ENCODE results near the gene LARP1. TPM values are rescaled to one million over a fixed set of nuclear protein-coding genes. Genes with fewer than 3 reads are reported as not detected.

LARP1 gene
- polyA plus RNA-seq, 1 donor (not counting 4 experiments of a cell fraction or from before 2014, with no cell fraction given): 65.6 TPM

GRCh38 chr5:154815684-154816247 is 60.6 kb downstream of the LARP1 start:
- Histone ChIP-seq H3K9ac (ENCODE audit: control insufficient read depth, extremely low read depth, insufficient read depth, low read length) (no peak overlapping the region), H3K4me2 (ENCODE audit: control insufficient read depth, extremely low read depth, insufficient read depth, low read depth, low read length) (no peak overlapping the region), H3K79me2 (ENCODE audit: control insufficient read depth, insufficient read depth, low read length) (peaks cover 2% of the 10 kb centered on the region), H3K4me3 (ENCODE audit: control insufficient read depth in 2 of 3, extremely low read depth in 1 of 3, insufficient read depth in 2 of 3, low read depth in 1 of 3, low read length in 3 of 3) (no peak overlapping the region), H4K20me1 (ENCODE audit: control insufficient read depth, extremely low read depth, insufficient read depth, low read length) (no peaks in the 10 kb centered on the region), H3K36me3 (ENCODE audit: control insufficient read depth in 2 of 2, extremely low read depth in 1 of 2, insufficient read depth in 2 of 2, low read length in 2 of 2) (peaks cover 41 to 67% of the 10 kb centered on the region in 2 experiments), H3K9me1 (ENCODE audit: control insufficient read depth, extremely low read depth, insufficient read depth, low read length) (no peaks in the 10 kb centered on the region), H3K27me3 (ENCODE audit: control insufficient read depth, extremely low read depth, insufficient read depth, low read length) (no peaks in the 10 kb centered on the region), H2AFZ (ENCODE audit: control insufficient read depth, low read length) (no peak overlapping the region), H3K4me1 (ENCODE audit: control insufficient read depth, extremely low read depth, insufficient read depth, low read length) (no peaks in the 10 kb centered on the region), H3K9me3 (ENCODE audit: control insufficient read depth, low read depth, low read length) (no peaks in the 10 kb centered on the region), H3K27ac (ENCODE audit: control insufficient read depth, insufficient read depth, low read length) (no peak overlapping the region)
- dilution Hi-C loops (cut with MboI; ENCODE audit: extremely low pct_ligation_motif_present, low sequenced_read_pairs): no loop called here
- TF ChIP-seq CTCF (optimal IDR thresholded peaks at IDR 0.05 in 1 of 3, IDR thresholded peaks at IDR 0.05 in 1 of 3, conservative IDR thresholded peaks at IDR 0.05 in 1 of 3; ENCODE audit: extremely low read depth in 1 of 3, insufficient read depth in 2 of 3, low read length in 3 of 3): no peak
- TF ChIP-seq EZH2 (IDR thresholded peaks at IDR 0.05; ENCODE audit: low read length): no peak
- FAIRE-seq (no peak), DNase-seq (ENCODE audit: low read depth, low spot score) (no peak)

- Histone ChIP-seq H3K27me3 (ENCODE audit: control insufficient read depth, extremely low read depth, insufficient read depth, low read length) (no peaks in the 10 kb centered on the region), H3K9me1 (ENCODE audit: control insufficient read depth, extremely low read depth, insufficient read depth, low read length) (no peaks in the 10 kb centered on the region), H3K79me2 (ENCODE audit: control insufficient read depth, insufficient read depth, low read length) (peaks cover 2% of the 10 kb centered on the region), H4K20me1 (ENCODE audit: control insufficient read depth, extremely low read depth, insufficient read depth, low read length) (no peaks in the 10 kb centered on the region), H3K4me1 (ENCODE audit: control insufficient read depth, extremely low read depth, insufficient read depth, low read length) (no peaks in the 10 kb centered on the region), H3K4me2 (ENCODE audit: control insufficient read depth, extremely low read depth, insufficient read depth, low read depth, low read length) (no peak overlapping the region), H3K9me3 (ENCODE audit: control insufficient read depth, low read depth, low read length) (no peaks in the 10 kb centered on the region), H3K36me3 (ENCODE audit: control insufficient read depth in 2 of 2, extremely low read depth in 1 of 2, insufficient read depth in 2 of 2, low read length in 2 of 2) (peaks cover 38 to 59% of the 10 kb centered on the region in 2 experiments), H3K27ac (ENCODE audit: control insufficient read depth, insufficient read depth, low read length) (no peak overlapping the region), H3K9ac (ENCODE audit: control insufficient read depth, extremely low read depth, insufficient read depth, low read length) (no peak overlapping the region), H3K4me3 (ENCODE audit: control insufficient read depth in 2 of 3, extremely low read depth in 1 of 3, insufficient read depth in 2 of 3, low read depth in 1 of 3, low read length in 3 of 3) (no peak overlapping the region), H2AFZ (ENCODE audit: control insufficient read depth, low read length) (no peak overlapping the region)
- TF ChIP-seq CTCF (optimal IDR thresholded peaks at IDR 0.05 in 1 of 3, IDR thresholded peaks at IDR 0.05 in 1 of 3, conservative IDR thresholded peaks at IDR 0.05 in 1 of 3; ENCODE audit: extremely low read depth in 1 of 3, insufficient read depth in 2 of 3, low read length in 3 of 3) (no peak), EZH2 (IDR thresholded peaks at IDR 0.05; ENCODE audit: low read length) (no peak)
- dilution Hi-C loops (cut with MboI; ENCODE audit: extremely low pct_ligation_motif_present, low sequenced_read_pairs): no loop called here
- no peak for FAIRE-seq
- DNase-seq (ENCODE audit: low read depth, low spot score): no peak
Measured at GRCh38 chr5:154816891-154817492, 61.8 kb downstream of the LARP1 start.
